GM13976 (cell line): ENCODE results near the gene LATS2.

ENCODE experiments used
- DNase-seq: peaks from one replicate; pipeline ENCODE4 v3.0.0; 2012; ENCODE audit warnings: low spot score
- in situ Hi-C: fragments of 300-500 bp; cut with MboI; formaldehyde crosslinking; loops from one replicate; pipeline ENCODE4 v1.12.0; 2022; ENCODE audit warnings: low sequenced_read_pairs, mixed read lengths, inconsistent platforms; ENCODE audit not compliant: unreplicated experiment
- TF ChIP-seq, protein P1 (sequence below): IDR thresholded peaks from 2 replicates; pipeline ENCODE4 v1.5.1; 2012; ENCODE audit warnings: borderline replicate concordance, mild to moderate bottlenecking; ENCODE audit not compliant: insufficient read depth; ENCODE audit errors: extremely low read depth, missing control alignments, control extremely low read depth

Gene LATS2

DNA sequence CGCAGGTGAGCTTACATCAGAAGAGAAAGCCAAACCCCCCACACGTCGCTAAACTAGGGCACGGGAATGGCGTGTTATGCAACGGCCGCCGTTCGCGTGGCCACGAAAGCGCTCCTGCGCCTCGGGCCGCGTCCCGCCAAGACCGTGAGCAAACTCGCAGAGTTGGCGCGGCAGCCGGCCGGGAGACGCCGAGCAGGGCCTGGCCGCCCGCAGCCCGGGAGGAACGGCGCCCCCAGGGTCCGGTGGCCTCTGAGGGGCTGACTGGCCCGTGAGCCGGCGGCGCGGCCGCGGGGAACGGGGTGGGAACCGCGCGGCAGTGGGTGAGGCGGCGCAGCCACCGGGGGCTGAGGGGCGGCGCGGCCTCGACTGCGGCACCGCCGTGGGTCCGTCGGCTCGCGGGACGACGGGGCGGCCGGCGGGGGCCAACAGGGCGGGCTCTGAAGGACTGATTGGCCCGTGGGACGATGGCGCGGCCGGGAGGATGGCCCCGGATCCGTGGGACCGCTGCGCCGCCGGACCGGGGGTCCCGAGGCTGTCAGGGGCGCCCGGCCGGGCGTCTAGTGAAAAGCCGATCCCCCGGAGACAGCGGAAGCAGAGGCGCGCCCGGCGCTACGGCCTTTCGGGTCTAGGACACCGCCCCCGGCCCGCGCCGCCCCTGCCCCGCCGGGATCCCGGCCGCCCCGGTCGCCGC, 903 bp downstream of the LATS2 start:
- in situ Hi-C loops, result no loop called here
- TF ChIP-seq, protein P1, sequence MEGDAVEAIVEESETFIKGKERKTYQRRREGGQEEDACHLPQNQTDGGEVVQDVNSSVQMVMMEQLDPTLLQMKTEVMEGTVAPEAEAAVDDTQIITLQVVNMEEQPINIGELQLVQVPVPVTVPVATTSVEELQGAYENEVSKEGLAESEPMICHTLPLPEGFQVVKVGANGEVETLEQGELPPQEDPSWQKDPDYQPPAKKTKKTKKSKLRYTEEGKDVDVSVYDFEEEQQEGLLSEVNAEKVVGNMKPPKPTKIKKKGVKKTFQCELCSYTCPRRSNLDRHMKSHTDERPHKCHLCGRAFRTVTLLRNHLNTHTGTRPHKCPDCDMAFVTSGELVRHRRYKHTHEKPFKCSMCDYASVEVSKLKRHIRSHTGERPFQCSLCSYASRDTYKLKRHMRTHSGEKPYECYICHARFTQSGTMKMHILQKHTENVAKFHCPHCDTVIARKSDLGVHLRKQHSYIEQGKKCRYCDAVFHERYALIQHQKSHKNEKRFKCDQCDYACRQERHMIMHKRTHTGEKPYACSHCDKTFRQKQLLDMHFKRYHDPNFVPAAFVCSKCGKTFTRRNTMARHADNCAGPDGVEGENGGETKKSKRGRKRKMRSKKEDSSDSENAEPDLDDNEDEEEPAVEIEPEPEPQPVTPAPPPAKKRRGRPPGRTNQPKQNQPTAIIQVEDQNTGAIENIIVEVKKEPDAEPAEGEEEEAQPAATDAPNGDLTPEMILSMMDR, result no peak
- DNase-seq, result peak; percentile 47

DNA sequence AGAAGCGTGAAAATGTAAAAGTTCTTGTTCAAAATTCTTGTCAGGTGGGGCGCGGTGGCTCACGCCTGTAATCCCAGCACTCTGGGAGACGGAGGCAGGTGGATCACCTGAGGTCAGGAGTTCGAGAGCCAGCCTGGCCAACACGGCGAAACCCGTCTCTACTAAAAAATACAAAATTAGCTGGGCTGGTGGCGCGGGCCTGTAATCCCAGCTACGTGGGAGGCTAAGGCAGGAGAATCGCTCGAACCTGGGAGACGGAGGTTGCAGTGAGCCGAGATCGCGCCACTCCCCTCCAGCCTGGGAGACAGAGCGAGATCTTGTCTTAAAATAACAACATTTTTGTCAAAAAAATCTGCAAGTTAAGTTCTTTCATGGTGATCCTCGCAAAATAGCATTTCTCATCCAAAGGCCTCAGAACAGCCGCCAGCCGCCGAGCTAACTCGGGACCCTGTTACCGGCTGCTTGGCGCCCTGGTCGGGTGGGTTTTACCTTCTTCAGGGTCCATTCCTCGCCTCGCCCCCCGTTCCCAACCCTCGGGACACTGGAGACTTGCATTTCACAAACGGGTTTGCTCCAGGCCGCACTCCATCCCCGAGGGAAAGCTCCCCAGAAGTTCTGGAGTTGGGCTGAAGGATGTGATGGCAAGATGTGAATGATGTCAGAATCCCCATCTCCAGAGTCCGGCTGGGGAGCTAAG, 1.6 kb downstream of the LATS2 start:
- in situ Hi-C loops, result no loop called here
- DNase-seq, result no peak
- TF ChIP-seq, protein P1, result no peak

DNA sequence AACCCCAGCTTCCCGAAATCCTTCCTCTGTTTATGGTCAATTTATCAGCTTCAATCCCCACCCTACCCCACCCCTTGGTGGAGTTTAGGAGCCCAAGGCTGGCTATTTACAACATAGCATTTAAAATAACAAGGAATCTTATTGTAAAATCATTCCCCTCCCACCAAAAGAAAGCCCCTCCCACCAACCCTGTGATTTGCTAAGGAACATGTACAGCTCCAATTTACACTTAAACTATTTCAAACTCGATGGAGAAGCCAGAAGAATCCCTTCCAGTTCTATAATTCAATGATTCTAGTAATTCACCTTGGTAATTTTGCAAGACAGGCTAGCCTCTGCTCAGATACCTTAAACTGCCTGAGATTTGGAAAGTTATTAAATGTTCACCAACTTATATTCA, 3.0 kb downstream of the LATS2 start:
- TF ChIP-seq, protein P1, result no peak
- no peak for DNase-seq
- in situ Hi-C loops, result no loop called here

DNA sequence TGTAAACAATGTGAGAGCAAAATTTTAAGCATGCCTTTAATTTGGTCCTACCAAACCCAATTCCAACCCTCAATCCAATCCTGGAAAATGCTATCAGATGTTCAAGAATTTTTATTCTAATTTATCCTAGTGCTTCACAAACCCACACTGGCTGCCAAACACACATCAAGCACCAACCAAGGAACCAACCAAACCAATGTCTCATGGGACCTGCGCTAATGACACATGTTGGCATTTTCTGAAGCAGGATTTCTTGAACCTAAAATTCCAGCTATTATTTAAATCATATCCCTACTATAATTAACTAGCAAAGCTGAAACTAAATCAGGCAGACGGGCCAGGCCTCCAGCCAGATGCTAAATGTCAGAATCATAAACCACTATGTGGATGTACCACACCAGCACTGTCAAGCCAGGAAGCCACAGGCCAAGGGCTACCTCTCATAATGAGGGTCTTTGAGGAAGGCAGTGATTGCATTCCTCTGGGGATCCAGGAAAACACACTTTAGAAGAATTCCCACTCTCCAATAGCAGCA, 5.8 kb downstream of the LATS2 start:
- TF ChIP-seq, protein P1, result no peak
- no peak for DNase-seq
- in situ Hi-C loops, result no loop called here

DNA sequence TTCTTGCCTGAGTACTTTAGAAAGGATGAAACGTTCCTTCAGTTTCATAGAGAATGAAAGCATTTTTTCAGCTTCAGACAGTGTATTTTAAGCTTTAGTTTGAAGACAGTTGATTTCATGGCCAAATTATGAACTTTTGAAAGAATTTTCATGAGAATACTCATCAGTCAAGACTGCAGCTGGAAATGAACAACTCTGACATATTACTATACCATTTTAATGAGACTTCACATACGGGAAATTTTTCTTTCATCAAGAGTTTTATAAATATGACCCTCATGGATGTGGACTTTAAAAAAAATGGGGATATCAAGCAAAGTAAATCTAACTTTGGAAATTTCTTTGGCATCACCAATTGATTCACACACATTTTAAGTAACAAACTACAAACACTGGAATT, 6.4 kb downstream of the LATS2 start:
- no peak for DNase-seq
- TF ChIP-seq, protein P1, result no peak
- in situ Hi-C loops, result no loop called here

DNA sequence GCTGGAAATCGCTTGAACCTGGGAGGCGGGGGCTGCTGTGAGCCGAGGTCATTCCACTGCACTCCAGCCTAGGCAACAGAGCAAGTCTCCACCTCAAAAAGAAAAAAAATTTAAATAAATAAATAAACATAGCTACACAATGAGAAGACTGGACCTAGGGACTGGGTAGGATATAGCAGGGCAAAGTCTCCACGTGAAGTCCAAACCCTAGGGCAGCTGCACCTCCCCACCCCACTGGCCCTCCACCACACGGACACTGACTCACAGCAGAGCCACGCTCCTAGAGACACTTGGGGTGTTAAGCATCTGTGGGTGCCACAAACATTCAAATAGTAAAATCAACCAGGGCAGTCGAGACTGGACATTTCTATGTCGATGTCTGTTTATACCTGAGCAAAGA, 7.1 kb downstream of the LATS2 start:
- no peak for DNase-seq
- TF ChIP-seq, protein P1, result no peak
- in situ Hi-C loops, result no loop called here

DNA sequence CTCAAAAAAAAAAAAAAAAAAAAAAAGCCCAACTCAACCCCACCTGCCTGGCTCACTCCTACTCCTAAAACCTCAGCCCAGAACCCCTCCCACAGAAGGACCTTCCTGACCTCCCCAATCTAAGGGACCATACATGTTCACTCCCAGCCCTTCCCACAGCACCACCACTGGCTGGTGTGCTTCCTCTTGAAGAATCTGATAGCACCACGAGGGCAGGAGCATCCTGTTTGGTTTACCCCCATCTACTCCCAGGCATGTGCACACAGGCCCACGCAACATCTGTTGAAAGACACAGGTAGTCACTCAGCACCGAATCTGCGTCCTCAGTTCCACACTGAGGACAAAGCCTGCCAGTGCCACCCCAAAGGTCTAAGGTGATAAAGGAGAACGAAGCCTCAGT, 8.2 kb downstream of the LATS2 start:
- TF ChIP-seq, protein P1, result no peak
- in situ Hi-C loops, result no loop called here
- DNase-seq, result no peak
